Large intestine (tissue), 3 donors: Measurements from ENCODE around the gene STEAP1. TPM values are rescaled to one million over a fixed set of nuclear protein-coding genes. Genes with fewer than 3 reads are reported as not detected.

Experiments used
- DNase-seq, 2 donors: peaks; one replicate each; pipeline versions ENCODE4 v3.0.0 to v3.0.0-alpha.2; 2013
- H3K27ac ChIP-seq: one replicate; pipeline ENCODE4 v1.5.1; 2013; ENCODE audit warnings: low read length
- H3K27me3 ChIP-seq: 2 replicates; pipeline ENCODE4 v1.6.1; 2013; ENCODE audit warnings: low read length; ENCODE audit not compliant: control insufficient read depth, insufficient read depth
- H3K36me3 ChIP-seq: 2 replicates; pipeline ENCODE4 v1.6.1; 2013; ENCODE audit warnings: low read length; ENCODE audit not compliant: control insufficient read depth, insufficient read depth
- H3K4me1 ChIP-seq: one replicate; pipeline ENCODE4 v1.6.1; 2013; ENCODE audit warnings: low read length; ENCODE audit not compliant: control insufficient read depth, insufficient read depth
- H3K4me3 ChIP-seq: one replicate; pipeline ENCODE4 v1.5.1; 2013; ENCODE audit warnings: low read length
- H3K9me3 ChIP-seq: one replicate; pipeline ENCODE4 v1.6.1; 2013; ENCODE audit warnings: mild to moderate bottlenecking, low read depth, low read length, moderate library complexity; ENCODE audit not compliant: control insufficient read depth
- WGBS: methylation state at CpG from one replicate; pipeline ENCODE4 v1.1.5; 2013; ENCODE audit warnings: low lambda C conversion rate; ENCODE audit not compliant: insufficient coverage; 5-methylcytosine and 5-hydroxymethylcytosine counted together
- polyA plus RNA-seq: library from polyadenylated mRNA; unstranded; fragments of 120-200 nt; gene quantifications from one replicate; pipeline ENCODE4 v1.2.1, GENCODE V29; 2013

STEAP1 gene
- polyA plus RNA-seq, 1 donor, result 31.6 TPM

DNA sequence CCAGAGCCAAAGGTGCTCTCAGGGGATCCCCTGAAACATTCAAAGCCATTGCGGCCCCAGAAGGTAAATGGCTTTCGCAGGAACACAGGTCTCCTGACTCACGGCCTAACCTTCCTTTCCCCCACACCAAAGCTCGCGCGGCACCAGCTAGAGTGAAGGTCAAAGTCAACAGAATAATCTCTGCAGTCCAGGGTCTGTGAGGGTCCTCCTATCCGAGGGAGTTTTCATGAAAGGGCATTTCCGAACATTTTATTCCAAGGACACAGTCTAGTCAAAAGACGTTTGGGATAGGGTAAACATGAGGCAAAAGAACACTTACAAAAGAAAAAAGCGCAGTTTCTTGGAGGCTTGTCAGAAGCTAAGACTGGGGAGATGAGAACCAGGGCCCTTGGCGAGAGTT lies 56.7 kb downstream of the STEAP1 start:
- H3K27me3 ChIP-seq, result no peaks in the 10 kb centered on the region
- peak overlapping the region; percentile 98 for H3K27ac ChIP-seq
- H3K36me3 ChIP-seq, result no peaks in the 10 kb centered on the region
- peak; percentile 68 to 84 for DNase-seq
- no peaks in the 10 kb centered on the region for H3K9me3 ChIP-seq
- 6% methylated on average over 3 of the region's 11 CpGs for WGBS
- peak overlapping the region; percentile 60 for H3K4me3 ChIP-seq
- H3K4me1 ChIP-seq, result peaks cover 22% of the 10 kb centered on the region

DNA sequence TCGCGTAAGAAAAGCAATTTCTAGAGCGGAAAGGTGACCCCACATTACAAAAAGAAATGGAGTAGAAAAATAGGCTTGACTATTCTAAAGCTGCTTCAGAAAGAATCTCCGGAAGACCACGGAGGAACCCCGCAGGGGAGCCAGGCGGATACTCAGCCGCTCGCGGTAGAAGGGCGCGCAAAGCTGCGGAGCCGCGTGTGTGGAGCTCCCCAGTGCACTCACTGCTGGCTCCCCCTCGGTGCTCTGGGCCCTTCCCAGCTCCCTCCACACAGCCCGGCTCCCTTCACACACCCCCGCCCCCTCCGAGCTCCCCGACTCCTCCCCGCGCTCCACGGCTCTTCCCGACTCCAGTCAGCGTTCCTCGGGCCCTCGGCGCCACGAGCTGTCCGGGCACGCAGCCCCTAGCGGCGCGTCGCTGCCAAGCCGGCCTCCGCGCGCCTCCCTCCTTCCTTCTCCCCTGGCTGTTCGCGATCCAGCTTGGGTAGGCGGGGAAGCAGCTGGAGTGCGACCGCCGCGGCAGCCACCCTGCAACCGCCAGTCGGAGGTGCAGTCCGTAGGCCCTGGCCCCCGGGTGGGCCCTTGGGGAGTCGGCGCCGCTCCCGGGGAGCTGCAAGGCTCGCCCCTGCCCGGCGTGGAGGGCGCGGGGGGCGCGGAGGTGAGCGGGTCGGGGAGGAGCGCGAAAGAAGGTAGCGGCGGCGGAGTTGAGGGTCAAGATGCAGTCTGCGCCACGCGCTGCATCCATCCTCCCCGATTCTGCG lies 57.3 kb downstream of the STEAP1 start, which contains the start of gene STEAP2:
TSS of gene STEAP2 (plus strand) at position 350 of the 758 bp plus-strand sequence. CDS start 13,343 bp downstream, outside the sequence.
- H3K4me3 ChIP-seq, result peak within 1 kb of the TSS; percentile 60
- no peaks in the 10 kb centered on the region for H3K9me3 ChIP-seq
- no peaks in the 10 kb centered on the region for H3K36me3 ChIP-seq
- DNase-seq, result peak; percentile 91 to 95
- H3K27me3 ChIP-seq, result no peaks in the 10 kb centered on the region
- WGBS, result no CpG with 5 or more reads among the region's 73 CpGs
- peak within 1 kb of the TSS; percentile 98 for H3K27ac ChIP-seq
- peaks cover 22% of the 10 kb centered on the region for H3K4me1 ChIP-seq

DNA sequence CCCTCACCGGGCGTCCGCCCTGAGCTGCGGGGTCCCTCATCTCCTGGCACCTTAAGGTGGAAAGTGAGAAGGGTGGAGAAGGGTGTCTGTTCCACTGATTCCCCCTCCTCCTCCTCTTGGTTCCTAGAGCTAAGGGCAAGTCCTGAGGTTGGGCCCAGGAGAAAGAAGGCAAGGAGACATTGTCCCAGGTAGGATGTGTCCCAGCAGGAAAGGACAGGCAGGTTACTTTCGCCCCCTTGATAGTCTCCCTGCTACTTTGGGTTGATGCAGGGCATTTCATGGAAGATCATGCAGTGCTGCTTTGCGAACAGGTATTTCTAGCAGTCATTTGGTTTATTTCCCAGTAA lies 57.9 kb downstream of the STEAP1 start:
- peaks cover 22% of the 10 kb centered on the region for H3K4me1 ChIP-seq
- H3K27ac ChIP-seq, result peak overlapping the region; percentile 98
- H3K9me3 ChIP-seq, result no peaks in the 10 kb centered on the region
- peak overlapping the region; percentile 60 for H3K4me3 ChIP-seq
- no peak for DNase-seq
- WGBS, result no CpG with 5 or more reads among the region's 6 CpGs
- no peaks in the 10 kb centered on the region for H3K27me3 ChIP-seq
- H3K36me3 ChIP-seq, result no peaks in the 10 kb centered on the region

DNA sequence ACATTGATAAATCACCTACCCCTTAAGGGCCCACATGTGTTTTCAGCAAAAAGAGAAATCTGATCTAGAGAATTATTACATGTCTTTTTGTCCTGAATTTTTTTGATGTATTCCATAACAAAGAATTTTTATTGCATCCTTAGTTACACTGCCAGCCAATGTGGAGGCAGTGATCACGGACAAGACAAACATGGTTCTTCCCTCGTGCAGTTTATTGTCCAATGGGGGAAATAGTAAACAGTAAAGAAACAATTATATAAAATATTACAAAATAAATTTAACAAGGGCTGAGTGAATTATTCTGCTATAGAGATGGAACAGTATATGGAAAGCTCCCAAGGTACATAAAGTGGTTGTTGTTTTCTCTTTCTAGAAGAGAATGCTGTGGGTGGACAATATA lies 59.3 kb downstream of the STEAP1 start:
- Histone ChIP-seq H3K4me3 (no peak overlapping the region), H3K4me1 (peaks cover 22% of the 10 kb centered on the region), H3K36me3 (no peaks in the 10 kb centered on the region), H3K27ac (no peak overlapping the region), H3K27me3 (no peaks in the 10 kb centered on the region), H3K9me3 (no peaks in the 10 kb centered on the region)
- no peak for DNase-seq
- WGBS, result no CpG with 5 or more reads among the region's 2 CpGs

Other genes with a start within 250 kb of the STEAP1 start
- gene STEAP2, start 57.3 kb downstream of the STEAP1 start, polyA plus RNA-seq, result 19.2 TPM
- 8.1 TPM for gene CFAP69, start 90.7 kb downstream of the STEAP1 start, polyA plus RNA-seq
- 0.16 TPM for gene FAM237B, start 166.8 kb downstream of the STEAP1 start, polyA plus RNA-seq
- gene GTPBP10, start 192.2 kb downstream of the STEAP1 start, polyA plus RNA-seq, result 22.7 TPM
- gene CLDN12, start 249.0 kb downstream of the STEAP1 start, polyA plus RNA-seq, result 41.7 TPM